ENCODE results near the gene TPM1. TPM values are rescaled to one million over a fixed set of nuclear protein-coding genes. Genes with fewer than 3 reads are reported as not detected.

TPM1 gene
- polyA plus RNA-seq, 3 donors, result 468 to 511 (median 474) TPM

DNA sequence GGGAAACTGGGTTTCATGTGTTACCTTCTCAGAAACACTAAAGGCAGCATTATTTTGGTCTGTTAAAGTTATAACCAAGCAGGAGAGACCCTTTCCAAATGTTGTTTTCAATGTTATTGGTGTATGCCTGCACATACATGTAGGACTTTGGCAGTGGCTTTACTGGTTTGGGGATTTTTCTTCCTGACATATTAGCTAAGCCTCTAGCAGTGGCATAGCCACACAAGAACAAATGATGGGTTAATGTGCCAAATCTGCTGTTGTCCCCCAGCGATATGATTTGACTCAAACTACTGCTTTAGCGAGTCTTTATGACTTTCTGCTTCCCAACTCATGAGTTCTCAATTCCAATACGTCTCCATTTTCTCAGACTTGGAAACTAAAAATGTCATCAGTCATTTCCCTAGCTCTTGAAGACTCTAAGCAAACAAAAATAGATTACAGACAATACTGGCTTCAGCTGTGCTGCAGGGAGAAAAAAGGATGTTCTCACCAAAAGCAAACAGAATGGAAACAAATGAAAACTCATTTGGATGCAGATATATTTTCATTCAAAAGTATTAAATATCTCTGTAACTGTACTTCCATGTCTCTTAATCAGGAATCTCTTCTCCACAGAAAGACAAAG is 29.6 kb downstream of the TPM1 start:
- DNase-seq (ENCODE audit: low read depth in 3 of 3, low spot score in 2 of 3), result no peak

DNA sequence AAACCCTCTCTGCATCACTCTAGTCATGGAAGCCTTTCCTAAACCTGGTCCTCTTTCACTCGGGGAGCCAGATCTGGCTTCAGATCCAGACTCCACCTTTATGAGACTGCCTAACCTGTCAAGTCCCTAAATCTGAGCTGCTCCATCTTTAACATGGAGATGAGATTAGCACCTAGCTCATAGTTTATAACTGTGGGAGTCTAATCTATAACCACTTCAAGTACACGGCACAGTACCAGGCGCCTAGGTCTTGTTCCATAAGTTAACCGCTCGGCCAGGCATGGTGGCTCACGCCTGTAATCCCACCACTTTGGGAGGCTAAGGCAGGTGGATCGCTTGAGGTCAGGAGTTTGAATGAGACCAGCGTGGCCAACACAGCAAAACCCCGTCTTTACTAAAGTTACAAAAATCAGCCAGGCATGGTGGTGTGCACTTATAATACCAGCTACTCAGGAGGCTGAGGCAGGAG is 30.3 kb downstream of the TPM1 start:
- DNase-seq (ENCODE audit: low read depth in 3 of 3, low spot score in 2 of 3), result no peak

DNA sequence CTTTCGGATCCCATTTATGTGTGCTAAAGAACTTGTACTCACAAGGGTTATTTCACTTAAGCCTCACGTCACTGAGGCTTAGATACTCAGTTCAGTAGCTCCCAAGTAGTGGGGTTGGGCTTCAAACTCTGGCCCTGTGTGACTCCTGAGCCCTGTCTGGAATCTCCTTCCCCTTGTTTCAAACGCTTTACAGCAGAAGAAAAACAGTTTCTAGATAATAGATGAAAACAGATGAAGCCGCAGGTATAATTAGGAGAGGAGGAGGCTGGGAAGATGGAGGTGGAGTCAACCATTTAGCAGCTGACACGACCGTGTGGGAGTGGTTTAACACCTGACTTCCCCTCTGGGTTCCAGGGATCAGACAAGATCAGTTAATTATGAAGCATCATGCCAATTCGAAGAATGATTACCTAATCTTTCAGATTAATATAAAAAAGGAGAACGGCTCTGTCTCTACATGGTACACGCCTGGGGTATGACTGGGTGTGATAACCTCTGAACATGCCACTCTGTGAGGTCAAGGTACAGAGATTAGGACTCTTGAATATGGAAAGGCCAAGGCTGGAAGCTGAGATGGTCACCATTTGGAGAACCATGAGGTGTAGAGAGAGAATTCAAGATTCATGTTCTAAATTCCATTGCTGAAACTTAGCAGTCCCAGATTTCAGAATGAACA is 31.1 kb downstream of the TPM1 start:
- no peak for DNase-seq (ENCODE audit: low read depth in 3 of 3, low spot score in 2 of 3)

DNA sequence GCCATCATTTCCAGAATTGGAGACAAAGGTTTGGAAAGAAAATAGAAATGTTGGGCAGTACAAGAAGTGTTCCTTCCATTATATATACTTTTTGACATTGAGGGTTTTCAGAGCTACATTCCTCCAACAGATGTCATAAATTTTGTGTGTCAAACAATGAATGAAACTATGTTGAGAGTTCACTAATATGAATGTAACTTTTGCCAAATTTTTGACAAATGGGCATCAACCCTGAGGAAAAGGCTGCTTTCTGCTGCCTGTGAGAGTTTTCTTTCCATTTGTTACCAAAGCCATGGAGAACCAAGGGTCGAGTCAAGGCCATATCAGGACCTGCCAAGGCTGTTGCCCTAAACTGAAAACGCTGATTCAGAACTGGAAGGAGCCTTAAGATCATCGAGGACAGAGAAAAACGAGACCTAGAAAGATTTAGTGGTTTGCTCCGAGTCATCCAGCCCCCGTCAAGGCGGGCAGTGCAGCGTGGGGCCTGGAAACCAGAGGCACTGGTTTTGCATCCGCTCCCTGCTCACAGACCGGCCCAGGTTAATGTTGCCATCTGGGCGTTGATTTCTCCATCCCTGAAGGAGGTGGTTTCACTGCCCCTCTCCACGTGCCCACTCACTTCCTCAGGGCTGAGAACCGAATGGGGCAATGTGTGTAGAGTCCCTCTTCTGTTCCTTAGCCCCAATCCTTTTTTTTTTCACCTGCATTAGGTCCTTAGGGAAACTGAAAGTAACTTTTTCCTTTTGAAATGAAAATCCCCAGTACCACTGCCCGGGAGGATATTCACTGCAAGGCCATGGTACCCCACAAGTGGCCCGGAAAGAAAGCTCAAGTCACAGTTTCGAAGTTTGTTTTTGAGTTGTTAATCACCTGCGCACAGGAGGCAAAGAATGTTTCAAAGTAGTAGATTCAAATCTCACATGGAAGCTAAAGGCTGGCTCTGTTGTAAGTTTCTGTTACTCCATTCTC is 32.8 kb downstream of the TPM1 start:
- no peak for DNase-seq (ENCODE audit: low read depth in 3 of 3, low spot score in 2 of 3)

DNA sequence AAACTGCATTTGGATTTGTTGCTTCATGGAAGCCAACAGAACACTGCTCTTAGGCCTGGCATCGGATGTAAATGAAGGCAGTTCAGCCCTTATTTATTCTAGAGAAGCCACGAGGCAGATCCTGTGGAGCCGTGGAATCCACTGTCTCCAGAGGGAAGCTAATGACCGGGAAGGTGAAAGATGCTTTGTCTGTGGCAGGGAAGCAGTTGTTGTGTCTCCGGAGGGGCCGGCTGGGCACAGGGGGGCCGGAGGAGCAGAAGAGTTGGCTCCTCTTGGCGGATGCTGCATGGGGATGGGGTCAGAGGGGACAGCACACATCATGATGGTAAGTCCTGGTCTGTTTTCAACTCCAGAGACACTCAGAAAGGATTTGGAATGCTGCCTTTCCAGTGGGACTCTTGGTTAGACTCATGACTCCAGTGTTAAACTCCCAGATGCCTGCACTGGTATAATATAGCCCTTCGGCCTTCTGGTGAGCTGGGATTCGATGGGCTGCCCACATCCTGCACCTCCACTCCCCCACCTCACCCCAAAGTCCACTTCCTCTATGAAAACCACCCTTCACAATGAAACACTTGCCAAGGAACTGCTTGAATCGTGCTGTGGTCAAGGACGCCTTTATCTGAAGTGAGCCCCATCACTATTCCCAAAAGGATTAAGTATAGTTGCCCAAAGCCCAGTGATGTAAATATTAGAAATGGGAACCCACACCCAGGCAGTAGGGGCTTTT is 33.6 kb downstream of the TPM1 start:
- no peak for DNase-seq (ENCODE audit: low read depth in 3 of 3, low spot score in 2 of 3)

DNA sequence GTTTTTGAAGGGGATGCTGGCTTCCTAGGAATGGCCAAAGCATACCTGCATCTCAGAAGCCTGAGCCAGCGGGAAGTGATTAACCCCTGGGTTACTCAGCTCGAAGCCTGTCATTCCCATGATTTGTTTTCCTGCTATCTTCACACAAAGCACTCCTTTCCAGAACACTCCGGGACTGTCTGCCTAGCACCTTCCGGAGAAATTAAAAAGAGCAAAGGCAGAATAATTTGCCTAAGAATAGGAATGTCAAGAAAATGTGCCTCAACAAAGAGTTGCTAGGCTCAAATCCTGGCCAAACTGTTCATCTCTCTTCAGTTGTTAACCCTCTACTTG is 34.1 kb downstream of the TPM1 start:
- no peak for DNase-seq (ENCODE audit: low read depth in 3 of 3, low spot score in 2 of 3)

DNA sequence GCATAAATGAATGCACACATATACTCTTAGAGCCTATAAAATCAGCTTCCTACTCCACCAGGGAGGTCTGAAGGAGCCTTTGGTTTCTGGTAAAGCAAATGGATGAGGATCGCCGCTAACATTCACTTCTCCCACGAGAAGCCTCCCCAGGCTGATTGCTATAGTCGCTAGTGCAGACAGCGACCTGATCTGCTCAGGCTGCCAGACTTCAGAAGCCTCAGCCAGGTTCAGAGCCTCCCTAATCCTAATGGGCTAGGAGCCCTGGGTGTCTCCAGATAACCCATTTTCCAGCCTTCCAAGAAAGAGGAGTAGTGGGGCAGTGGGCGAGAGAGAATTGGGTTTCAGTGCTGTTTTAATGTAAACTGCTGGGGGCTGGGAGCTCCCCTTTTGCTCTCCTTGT is 35.4 kb downstream of the TPM1 start:
- DNase-seq (ENCODE audit: low read depth in 3 of 3, low spot score in 2 of 3), result no peak

DNA sequence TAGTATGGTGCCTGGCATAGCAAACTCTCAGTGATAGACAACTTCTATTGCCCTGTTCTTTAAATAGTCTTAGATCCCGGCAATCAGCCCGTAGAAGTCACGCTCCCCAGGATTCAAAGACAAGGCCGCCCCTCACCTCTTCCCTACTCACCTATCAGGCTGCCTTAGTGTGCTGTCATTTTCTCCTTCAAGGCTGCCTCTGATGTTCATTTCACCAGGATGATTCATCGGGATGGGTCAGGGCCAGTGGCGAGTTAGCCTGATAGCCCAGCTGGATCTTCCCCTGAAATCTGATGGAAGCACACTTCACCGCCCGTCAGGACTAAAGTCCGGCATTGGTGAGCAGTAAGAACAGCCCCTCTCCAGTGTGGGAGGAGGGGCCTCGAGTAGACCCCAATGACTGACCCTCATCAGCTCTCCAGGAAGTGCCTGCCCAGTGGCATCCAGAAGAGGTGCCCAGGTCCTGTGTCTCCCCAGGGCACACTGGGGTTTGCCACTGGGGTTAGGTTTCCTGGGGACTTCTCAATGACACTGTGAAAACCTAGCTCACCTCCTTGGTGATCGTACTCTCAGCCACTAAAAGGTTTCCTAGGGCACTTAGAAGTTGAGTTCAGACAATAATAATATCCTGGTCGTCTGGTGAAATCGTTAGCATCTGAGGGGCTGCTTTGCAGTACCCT is 37.5 kb downstream of the TPM1 start:
- no peak for DNase-seq (ENCODE audit: low read depth in 3 of 3, low spot score in 2 of 3)

DNA sequence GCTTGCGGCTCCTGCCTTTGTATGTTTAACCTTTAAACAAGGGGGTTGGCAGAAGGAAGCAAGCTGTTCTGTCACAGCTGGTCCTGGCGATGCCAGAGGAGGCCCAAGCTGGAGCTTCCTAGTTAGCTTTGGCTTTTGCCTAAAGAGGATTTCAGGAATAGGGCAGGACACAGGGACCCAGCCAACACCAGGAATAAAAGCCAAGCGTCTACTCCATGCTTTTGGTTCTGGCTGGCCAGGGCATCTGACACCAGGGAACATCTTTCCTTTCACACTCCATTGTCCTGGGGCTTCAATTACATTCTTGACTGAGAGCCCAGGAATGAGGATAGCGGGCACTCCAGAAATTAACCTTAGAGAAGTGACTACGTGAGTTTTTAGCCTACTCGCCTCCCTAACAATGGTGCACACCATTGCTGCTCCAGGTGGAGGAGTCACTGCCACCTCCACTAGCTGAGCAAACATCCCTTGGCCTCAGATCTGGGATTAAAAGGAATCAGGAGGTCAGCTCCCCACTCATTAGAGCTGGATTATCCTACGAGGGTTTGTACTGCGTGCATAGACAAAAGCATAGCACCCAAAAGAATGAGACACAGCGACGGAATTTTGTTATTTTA is 38.2 kb downstream of the TPM1 start:
- no peak for DNase-seq (ENCODE audit: low read depth in 3 of 3, low spot score in 2 of 3)

DNA sequence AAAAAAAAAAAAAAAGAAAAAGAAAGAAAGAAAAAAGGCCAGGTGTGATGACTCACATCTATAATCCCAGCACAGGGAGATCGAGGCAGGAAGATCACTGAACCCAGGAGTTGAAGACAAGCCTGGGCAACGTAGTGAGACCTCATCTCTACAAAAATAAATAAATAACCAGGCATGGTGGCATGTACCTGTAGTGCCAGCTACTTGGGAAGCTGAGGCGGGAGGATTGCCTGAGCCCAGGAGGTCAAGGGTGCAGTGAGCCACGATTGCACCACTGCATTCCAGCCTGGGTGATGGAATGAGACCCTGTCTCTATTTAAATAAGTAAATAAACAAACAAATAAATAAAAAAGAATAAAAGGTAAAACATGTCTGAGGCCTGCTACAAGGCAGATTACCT is 39.8 kb downstream of the TPM1 start:
- no peak for DNase-seq (ENCODE audit: low read depth in 3 of 3, low spot score in 2 of 3)

DNA sequence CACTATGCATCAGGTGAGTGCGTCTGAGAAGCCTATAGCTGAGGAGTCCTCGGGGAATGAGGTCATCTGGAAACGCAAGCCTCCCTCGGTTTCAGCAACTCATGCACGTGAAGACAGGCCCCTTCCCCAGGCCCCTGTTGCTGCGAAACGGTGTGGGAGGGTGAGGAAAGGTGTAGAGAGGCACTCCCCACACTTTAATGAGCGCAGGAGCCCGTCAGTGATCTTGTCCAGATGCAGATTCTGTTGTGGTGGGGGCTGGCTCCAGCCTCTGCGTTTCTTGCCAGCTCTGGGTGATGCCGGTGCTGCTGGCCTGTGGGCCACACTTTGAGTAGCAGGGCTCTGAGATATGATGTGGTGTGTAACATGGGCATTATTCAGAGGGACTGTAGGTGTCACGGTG is 40.5 kb downstream of the TPM1 start:
- no peak for DNase-seq (ENCODE audit: low read depth in 3 of 3, low spot score in 2 of 3)

DNA sequence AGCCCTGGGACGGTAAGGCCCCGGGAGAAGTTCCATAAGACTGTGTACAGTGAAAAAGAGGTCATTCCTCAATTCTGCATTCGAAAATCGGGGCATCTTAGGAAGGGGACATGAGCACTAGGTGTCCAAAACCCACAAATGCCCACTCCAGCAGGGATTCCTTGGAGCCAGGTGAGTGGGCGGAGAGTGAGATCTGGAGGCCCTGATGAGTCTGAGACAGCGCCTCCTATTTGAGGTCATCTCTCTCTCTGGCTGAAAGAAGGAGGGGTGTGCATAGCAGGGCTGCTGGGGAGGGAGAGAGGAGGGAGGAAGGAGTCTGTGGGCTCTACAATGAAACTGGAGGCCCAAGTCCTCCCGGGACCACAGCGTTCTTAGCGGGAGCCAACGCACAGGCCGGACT is 41.0 kb downstream of the TPM1 start:
- DNase-seq (ENCODE audit: low read depth in 3 of 3, low spot score in 2 of 3), result no peak

DNA sequence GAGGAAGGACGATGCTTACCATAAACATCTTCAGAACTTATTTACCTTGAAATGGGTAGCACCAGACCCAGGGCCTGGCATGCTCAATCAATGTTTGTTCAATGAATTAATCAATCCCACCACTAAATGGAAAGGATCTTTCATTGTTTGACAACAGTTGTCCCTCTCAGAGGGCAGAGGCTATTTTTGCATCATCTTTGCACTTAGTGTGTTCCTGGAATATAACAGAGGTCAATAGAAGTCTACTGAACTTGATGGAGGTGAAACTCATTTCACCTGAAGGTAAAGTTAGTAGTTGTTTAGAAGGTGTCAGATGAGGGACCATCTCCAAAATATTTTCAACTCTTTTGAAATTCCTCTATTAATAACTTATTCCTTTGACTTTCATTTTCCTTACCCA is 42.3 kb downstream of the TPM1 start:
- DNase-seq (ENCODE audit: low read depth in 3 of 3, low spot score in 2 of 3), result no peak

DNA sequence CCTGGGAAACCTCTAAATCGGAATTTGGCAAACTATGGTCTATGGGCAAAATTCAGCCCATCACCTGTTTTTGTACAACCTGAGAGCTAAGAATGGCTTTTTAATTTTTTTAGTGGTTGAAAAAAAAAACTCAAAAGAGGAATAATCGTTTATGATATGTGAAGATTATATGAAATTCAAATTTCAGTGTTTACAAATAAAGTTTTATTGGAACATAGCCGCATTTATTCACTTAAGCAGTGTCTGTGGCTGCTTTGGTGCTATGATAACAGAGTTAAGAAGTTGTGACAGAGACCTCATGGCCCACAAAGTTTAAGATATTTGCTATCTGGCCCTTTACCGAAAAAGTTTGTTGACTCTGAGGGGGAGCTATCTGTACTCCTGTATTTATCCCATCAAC is 42.7 kb downstream of the TPM1 start:
- no peak for DNase-seq (ENCODE audit: low read depth in 3 of 3, low spot score in 2 of 3)

DNA sequence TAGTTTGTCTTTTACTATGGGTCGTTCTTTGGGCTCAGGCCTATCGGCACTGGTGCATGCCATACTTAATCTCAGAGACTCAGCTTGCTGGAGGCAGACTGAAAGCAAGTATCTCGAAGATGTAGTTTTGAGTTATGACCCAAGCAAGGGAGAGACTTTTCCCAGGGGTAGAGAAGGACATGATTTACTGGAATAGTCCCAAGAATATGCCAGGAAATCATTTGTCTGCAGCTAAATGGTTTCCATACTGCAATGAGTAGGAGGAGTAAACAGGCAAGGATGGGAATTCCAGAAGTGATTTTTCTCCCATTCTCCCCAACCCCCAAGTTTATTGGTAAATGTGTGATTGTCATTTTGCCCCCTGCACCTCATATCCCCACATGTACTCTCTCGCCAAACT is 43.7 kb downstream of the TPM1 start:
- no peak for DNase-seq (ENCODE audit: low read depth in 3 of 3, low spot score in 2 of 3)

DNA sequence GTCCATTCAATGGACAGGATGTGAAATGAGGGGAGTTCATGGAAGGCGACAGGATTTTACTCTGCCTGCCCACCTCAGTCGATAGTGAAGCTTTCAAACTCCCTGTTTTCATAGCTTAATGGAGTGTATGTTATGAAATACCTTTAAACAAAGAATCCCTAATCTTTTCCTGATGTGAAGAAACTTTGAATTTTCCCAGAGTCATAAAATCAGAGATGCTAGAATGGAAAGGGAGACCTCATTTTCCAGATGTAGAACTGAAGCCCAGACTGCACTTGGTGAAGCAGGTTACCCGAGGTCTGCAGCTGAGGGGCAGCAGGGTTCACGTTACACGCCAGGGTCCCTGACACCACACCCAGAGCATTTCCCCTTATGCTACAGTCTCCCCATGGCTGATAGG is 44.4 kb downstream of the TPM1 start:
- no peak for DNase-seq (ENCODE audit: low read depth in 3 of 3, low spot score in 2 of 3)

DNA sequence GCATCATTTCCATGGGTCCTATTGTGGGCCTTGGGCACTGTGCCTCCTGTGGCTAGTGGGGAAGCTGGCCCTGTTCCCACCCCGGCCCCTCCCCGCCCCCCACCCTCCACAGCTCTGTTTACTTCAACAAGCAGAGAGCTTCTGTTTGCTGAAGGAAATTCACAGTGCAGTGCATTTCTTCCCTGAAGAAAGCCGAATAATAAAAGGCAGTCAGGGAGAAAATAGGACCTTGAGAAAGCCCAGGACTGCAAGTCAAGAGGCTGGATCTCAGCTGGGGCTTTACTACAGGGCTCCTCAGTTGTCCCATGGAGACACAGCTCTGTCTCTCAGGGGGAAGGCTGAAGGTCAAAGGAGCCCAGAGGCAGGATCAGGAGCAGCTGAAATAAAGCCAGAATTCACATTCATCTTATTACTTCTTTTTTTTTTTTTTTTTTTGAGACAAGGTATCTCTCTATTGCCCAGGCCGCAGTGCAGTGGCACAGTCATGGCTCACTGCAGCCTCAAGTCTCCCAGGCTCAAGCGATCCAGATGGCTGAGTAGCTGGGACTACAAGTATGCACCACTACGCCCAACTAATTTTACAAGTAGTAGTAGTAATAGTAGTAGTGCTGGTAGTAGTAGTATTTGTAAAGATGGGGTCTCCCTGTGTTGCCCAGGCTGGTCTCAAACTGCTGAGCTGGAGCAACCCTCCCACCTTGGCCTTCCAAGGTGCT is 46.1 kb downstream of the TPM1 start:
- no peak for DNase-seq (ENCODE audit: low read depth in 3 of 3, low spot score in 2 of 3)

DNA sequence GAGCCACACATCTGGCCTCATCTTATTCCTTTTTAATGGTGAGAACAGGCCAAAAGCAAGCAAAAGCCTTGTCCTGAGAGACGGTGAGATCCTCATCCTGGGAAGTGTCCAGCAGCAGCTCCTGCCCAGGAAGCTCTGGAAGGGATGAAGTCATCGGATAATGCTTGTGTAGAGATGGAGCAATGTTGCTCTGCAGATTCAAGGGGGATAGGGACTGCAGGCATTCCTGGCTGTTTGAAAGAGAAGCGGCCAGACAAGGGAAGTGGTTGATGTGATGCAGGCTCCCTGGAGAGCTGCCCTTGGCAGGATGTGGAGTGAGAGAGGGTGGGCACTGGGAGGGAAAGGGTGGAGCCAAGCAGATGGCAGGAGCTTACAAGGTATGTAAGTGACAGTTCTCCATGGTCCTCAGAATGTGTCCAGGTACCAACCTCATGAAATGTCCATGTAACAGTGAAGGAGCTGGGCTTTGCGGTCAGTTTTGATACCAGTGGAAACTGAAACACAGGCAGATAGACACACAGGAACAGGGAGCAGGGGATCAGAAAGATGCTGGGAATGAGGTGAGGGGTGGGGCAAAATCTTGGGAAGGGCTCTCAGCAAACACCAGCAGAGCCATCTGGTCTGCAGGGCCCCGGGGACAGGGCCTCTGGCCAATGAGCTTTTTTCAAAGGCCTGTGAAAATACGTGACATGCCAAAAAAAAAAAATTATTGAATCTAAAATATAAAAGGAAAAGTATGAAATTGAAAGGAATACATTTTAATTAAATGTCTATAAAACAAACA is 46.9 kb downstream of the TPM1 start:
- no peak for DNase-seq (ENCODE audit: low read depth in 3 of 3, low spot score in 2 of 3)

DNA sequence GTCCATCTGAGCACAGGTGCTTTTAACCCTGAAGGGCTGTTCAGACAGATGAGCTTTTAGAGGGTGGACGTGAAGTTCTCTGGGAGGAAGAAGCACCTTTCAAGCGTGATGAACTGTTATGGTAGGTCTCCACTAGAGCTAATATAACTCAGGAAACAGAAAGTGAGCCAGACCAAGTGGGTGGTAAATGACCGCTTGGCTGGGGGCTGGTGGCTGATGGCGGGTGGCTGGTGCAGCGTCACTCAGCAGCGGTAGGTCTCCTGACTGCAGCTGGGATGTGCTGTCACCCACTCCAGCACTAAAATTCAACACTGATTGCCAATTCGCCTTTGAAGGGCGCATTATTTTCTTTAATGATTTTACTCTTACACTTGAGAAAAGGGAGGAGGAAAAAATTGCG is 47.9 kb downstream of the TPM1 start:
- DNase-seq (ENCODE audit: low read depth in 3 of 3, low spot score in 2 of 3), result no peak
